Femur (tissue), 1 donor: ENCODE measurements around the gene PTTG1.

Source experiments
- DNase-seq: peaks from one replicate; pipeline ENCODE4 v3.0.0-alpha.2; 2017

Gene PTTG1

GRCh38 chr5:160421625-160422258 is at the start of gene PTTG1:
Gene PTTG1 (plus strand): TSS chr5:160421855. CDS start chr5:160422313, 458 bp downstream.
- peak; percentile 98 for DNase-seq

- no peak for DNase-seq
Observed at GRCh38 chr5:160375166-160375565, 46.5 kb upstream of the PTTG1 start.

GRCh38 chr5:160375701-160376100 is 46.0 kb upstream of the PTTG1 start:
- no peak for DNase-seq

GRCh38 chr5:160376416-160376815 is 45.2 kb upstream of the PTTG1 start:
- no peak for DNase-seq

GRCh38 chr5:160377651-160378050 is 44.0 kb upstream of the PTTG1 start:
- no peak for DNase-seq

- no peak for DNase-seq
Observed at GRCh38 chr5:160378330-160378729, 43.3 kb upstream of the PTTG1 start.

GRCh38 chr5:160379511-160379910 is 42.1 kb upstream of the PTTG1 start:
- DNase-seq: no peak

GRCh38 chr5:160380041-160380440 is 41.6 kb upstream of the PTTG1 start:
- no peak for DNase-seq

- DNase-seq: no peak
Observed at GRCh38 chr5:160382346-160382745, 39.3 kb upstream of the PTTG1 start.

- DNase-seq: no peak
Observed at GRCh38 chr5:160384681-160385080, 37.0 kb upstream of the PTTG1 start.

- no peak for DNase-seq
Observed at GRCh38 chr5:160385496-160385895, 36.2 kb upstream of the PTTG1 start.

GRCh38 chr5:160387445-160387844 is 34.2 kb upstream of the PTTG1 start:
- DNase-seq: no peak

- no peak for DNase-seq
Observed at GRCh38 chr5:160390787-160391696, 30.6 kb upstream of the PTTG1 start.

GRCh38 chr5:160395111-160395510 is 26.5 kb upstream of the PTTG1 start:
- DNase-seq: no peak

GRCh38 chr5:160397492-160397891 is 24.2 kb upstream of the PTTG1 start:
- no peak for DNase-seq

GRCh38 chr5:160398806-160399205 is 22.8 kb upstream of the PTTG1 start:
- DNase-seq: no peak

- peak; percentile 95 for DNase-seq
Observed at GRCh38 chr5:160399402-160400353, 22.0 kb upstream of the PTTG1 start, which contains the start of gene FAM200C. Gene FAM200C (minus strand): TSS chr5:160400054. CDS start chr5:160395490, 4,564 bp downstream.

GRCh38 chr5:160418561-160419457 is 2.8 kb upstream of the PTTG1 start, which contains the start of gene SLU7:
Gene SLU7 (minus strand): TSS chr5:160419081. CDS start chr5:160415294, 3,787 bp downstream.
- DNase-seq: peak; percentile 98

- DNase-seq: no peak
Observed at GRCh38 chr5:160419458-160420330, 2.0 kb upstream of the PTTG1 start.

GRCh38 chr5:160420331-160420610 is 1.4 kb upstream of the PTTG1 start:
- DNase-seq: no peak

GRCh38 chr5:160423099-160423498 is 1.4 kb downstream of the PTTG1 start:
- DNase-seq: no peak
